ENCODE data around the gene MEIS2.

MEIS2 gene

DNA sequence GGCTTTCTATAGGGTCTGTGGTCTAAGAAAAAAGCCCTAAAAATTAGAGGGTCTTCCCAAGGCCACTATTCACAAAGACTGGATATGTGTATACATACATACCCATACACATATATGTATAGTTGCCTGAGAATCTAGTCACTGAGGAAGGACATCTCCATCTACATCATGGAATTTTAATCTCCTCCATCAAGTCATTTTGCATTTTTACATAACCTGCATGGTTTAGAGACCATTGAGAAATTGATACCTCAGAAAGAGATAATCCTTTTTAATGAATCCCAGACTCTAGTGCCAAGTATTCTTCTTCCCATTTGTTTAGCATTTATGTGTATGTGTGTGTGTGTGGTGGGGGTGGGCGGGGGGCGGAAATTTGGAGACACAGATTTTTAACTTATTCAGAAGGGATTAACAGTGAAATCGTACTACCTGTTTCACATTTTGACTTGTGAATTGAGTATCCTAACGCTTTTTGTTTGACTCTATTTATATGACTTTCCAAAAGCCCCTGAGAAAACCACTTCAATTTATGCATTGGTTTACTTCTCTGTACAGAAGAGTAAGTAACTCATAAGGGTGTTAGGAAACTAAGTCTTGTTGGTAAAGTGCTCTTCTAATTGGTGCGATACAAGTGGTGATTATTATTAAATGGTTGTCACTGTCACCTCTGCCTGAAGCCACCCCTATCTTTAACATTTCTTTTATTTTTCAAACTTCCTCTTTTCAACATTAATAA, 166.9 kb downstream of the MEIS2 start:
- Mint-ChIP-seq H3K9me3 (no peaks in the 10 kb centered on the region), H3K4me3 (no peak overlapping the region), H3K27me3 (no peaks in the 10 kb centered on the region), H3K27ac (no peak overlapping the region), H3K36me3 (ENCODE audit: low read depth) (no peaks in the 10 kb centered on the region), H3K4me1 (ENCODE audit: low read depth) (no peaks in the 10 kb centered on the region)

DNA sequence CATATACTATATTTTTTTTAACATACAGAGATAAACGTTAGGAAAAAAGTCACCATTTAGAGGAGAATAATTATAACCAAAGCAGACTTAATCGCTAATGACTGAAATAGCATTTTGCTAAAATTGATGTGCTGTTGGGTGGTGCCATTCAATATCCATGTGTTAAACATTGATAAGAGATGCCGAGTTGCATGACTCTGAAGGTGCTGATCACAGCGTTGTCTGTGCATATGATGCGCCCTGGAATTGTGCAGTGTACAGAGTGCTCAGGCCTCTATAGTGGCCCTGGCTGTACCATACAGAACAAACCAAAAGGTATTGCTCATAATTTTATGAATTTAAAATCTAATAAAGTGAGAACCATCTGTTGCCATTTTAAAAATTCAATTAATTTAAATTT, 168.3 kb downstream of the MEIS2 start:
- H3K27me3 Mint-ChIP-seq = peaks cover 4% of the 10 kb centered on the region
- no peak overlapping the region for H3K4me3 Mint-ChIP-seq
- H3K9me3 Mint-ChIP-seq = no peaks in the 10 kb centered on the region
- no peaks in the 10 kb centered on the region for H3K4me1 Mint-ChIP-seq (ENCODE audit: low read depth)
- no peak overlapping the region for H3K27ac Mint-ChIP-seq
- no peaks in the 10 kb centered on the region for H3K36me3 Mint-ChIP-seq (ENCODE audit: low read depth)

GRCh38 chr15:36931434-36931833, 168.9 kb downstream of the MEIS2 start:
- no peaks in the 10 kb centered on the region for H3K36me3 Mint-ChIP-seq (ENCODE audit: low read depth)
- H3K4me1 Mint-ChIP-seq (ENCODE audit: low read depth) = no peaks in the 10 kb centered on the region
- H3K27ac Mint-ChIP-seq = no peak overlapping the region
- no peaks in the 10 kb centered on the region for H3K9me3 Mint-ChIP-seq
- peaks cover 5% of the 10 kb centered on the region for H3K27me3 Mint-ChIP-seq
- H3K4me3 Mint-ChIP-seq = no peak overlapping the region

GRCh38 chr15:36926427-36926825, 173.9 kb downstream of the MEIS2 start:
- Mint-ChIP-seq H3K4me1 (ENCODE audit: low read depth) (no peaks in the 10 kb centered on the region), H3K36me3 (ENCODE audit: low read depth) (no peaks in the 10 kb centered on the region), H3K27me3 (peaks cover 5% of the 10 kb centered on the region), H3K4me3 (no peak overlapping the region), H3K27ac (no peak overlapping the region), H3K9me3 (no peaks in the 10 kb centered on the region)

DNA sequence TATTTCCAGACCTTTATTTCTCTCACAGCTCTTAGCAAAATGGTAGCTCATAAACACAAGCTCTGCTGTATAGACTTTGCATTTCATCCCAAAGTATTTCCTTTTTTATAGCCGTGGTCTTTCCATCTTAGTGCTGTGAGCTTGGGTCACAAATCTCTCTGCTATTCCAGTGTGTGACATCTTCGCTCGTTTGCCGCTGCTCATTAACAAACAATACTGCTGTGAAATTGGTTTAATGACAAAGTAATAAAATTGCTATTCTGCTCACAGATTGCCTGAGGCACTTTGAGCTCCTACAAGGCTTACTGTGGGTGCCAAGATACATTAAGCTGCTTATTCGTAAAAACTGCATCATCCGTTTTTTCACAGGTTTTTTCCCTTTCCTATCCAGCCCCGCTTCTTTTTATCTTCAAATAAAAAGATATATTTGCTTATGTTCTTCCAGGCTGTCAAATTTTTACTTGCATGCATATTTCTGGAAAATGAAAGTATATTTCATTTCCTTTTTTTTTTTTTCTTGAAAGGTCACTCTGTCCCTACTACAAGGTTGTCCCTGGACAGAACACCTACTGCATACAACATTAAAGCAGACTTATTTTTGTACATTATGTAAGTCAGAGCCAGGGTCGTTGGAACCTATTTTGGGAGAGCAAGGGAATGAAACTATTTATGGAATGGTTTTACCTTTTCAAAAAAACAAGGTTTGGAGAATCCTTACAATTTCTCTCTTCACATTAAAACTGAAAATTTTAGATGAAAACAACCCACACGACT, 174.5 kb downstream of the MEIS2 start:
- Mint-ChIP-seq H3K36me3 (ENCODE audit: low read depth) (no peaks in the 10 kb centered on the region), H3K27me3 (peaks cover 5% of the 10 kb centered on the region), H3K27ac (no peak overlapping the region), H3K4me1 (ENCODE audit: low read depth) (no peaks in the 10 kb centered on the region), H3K4me3 (no peak overlapping the region), H3K9me3 (no peaks in the 10 kb centered on the region)

DNA sequence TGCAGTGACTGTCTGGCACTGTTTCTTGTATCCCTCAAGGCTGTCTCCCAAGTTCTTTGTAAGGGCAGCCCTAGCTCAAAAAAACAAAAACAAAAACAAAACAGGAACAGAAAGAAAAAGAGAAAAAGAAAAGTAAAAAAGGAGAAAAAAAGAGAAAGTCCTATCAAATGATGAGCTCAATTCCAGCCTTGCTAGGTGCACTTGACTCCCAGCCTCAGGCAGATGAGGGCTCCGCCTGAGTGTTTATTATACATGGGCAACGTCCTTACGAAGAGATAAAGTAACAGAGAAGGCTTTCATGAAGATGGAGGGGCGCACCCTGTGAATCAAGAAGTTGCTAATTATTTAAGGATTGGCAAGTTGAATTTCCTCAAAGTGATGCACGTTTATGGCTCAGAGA, 175.3 kb downstream of the MEIS2 start:
- no peaks in the 10 kb centered on the region for H3K36me3 Mint-ChIP-seq (ENCODE audit: low read depth)
- H3K4me1 Mint-ChIP-seq (ENCODE audit: low read depth) = no peaks in the 10 kb centered on the region
- no peaks in the 10 kb centered on the region for H3K9me3 Mint-ChIP-seq

GRCh38 chr15:36924034-36924433, 176.3 kb downstream of the MEIS2 start:
- no peaks in the 10 kb centered on the region for H3K36me3 Mint-ChIP-seq (ENCODE audit: low read depth)
- H3K9me3 Mint-ChIP-seq = no peaks in the 10 kb centered on the region

More for the DNA sequence above, 175.3 kb downstream of the MEIS2 start:
- Mint-ChIP-seq H3K27me3 (peaks cover 5% of the 10 kb centered on the region), H3K27ac (no peak overlapping the region), H3K4me3 (no peak overlapping the region)

GRCh38 chr15:36921484-36922091, 178.8 kb downstream of the MEIS2 start:
- H3K27ac Mint-ChIP-seq = no peak overlapping the region
- H3K9me3 Mint-ChIP-seq = no peaks in the 10 kb centered on the region
- H3K4me1 Mint-ChIP-seq (ENCODE audit: low read depth) = no peaks in the 10 kb centered on the region
- no peak overlapping the region for H3K4me3 Mint-ChIP-seq
- H3K27me3 Mint-ChIP-seq = no peaks in the 10 kb centered on the region
- H3K36me3 Mint-ChIP-seq (ENCODE audit: low read depth) = no peaks in the 10 kb centered on the region

More at GRCh38 chr15:36924034-36924433, 176.3 kb downstream of the MEIS2 start:
- Mint-ChIP-seq H3K27me3 (peaks cover 5% of the 10 kb centered on the region), H3K4me3 (no peak overlapping the region), H3K4me1 (ENCODE audit: low read depth) (no peaks in the 10 kb centered on the region), H3K27ac (no peak overlapping the region)

GRCh38 chr15:36917411-36918267, 182.7 kb downstream of the MEIS2 start:
- H3K27ac Mint-ChIP-seq = no peak overlapping the region
- no peaks in the 10 kb centered on the region for H3K9me3 Mint-ChIP-seq
- no peaks in the 10 kb centered on the region for H3K27me3 Mint-ChIP-seq
- no peak overlapping the region for H3K4me3 Mint-ChIP-seq
- H3K36me3 Mint-ChIP-seq (ENCODE audit: low read depth) = no peaks in the 10 kb centered on the region
- H3K4me1 Mint-ChIP-seq (ENCODE audit: low read depth) = no peaks in the 10 kb centered on the region

DNA sequence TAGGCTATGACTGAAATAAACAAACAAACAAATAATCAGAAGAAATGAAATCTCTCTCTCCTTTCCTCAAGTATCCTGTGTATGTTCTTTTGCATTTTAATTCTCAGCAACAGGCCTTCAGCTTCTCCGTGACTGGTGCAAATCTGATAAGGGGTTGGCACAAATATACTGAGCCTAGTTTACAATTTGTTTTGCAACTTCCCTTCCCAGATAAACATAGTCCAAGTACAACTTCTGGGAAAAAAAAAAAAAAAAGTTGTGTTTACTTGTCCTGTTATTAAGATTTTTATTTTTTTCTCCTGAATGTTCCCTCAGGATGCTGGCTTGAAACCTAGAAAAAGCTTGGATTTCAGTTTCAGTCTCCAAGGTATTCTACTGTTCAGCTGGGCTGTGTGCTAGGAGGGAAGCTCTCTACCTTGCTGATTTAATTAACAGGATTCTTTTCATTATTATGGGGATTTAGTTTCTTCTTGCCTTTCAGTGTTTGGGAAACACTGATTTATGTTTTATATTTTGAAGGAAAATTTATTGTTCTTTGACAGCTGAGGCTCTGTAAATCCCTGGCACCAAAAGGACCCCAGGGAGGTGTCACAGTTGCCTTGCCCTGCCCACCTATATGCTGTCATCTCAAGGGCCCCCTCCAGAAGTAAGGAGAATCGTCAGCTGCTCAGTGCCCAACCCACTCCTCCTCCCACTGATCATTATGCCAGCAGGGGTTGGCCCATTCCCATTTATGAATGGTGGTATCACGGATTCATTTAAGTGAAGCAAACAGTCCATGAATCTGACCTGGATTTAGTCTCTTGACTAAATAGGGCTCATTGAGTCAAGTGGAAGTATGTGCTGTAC, 185.2 kb downstream of the MEIS2 start:
- Mint-ChIP-seq H3K4me1 (ENCODE audit: low read depth) (no peaks in the 10 kb centered on the region), H3K27me3 (no peaks in the 10 kb centered on the region), H3K9me3 (no peaks in the 10 kb centered on the region), H3K4me3 (no peak overlapping the region), H3K36me3 (ENCODE audit: low read depth) (no peaks in the 10 kb centered on the region), H3K27ac (no peak overlapping the region)

GRCh38 chr15:36914466-36914865, 185.9 kb downstream of the MEIS2 start:
- H3K4me3 Mint-ChIP-seq = no peak overlapping the region
- no peaks in the 10 kb centered on the region for H3K9me3 Mint-ChIP-seq
- no peaks in the 10 kb centered on the region for H3K36me3 Mint-ChIP-seq (ENCODE audit: low read depth)
- H3K27ac Mint-ChIP-seq = no peak overlapping the region
- no peaks in the 10 kb centered on the region for H3K4me1 Mint-ChIP-seq (ENCODE audit: low read depth)
- H3K27me3 Mint-ChIP-seq = no peaks in the 10 kb centered on the region

DNA sequence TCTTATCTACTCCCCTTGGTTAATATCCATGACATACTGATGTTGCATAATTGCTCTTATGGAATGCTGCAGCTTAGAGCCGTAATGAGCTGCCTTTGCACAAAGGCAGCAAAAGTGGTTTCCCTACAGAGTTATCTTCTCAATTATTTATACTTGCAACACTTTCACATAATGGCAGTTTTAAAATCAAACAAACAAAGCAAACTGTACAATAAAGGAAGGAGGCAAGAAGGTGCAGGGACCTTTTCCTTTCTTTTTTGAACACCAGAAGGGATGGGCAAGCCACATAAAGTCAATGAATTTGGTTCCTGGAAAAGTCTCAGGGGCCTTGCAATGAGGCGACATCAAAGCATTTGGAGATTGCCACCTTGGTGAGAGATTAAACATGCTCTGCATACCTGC, 188.0 kb downstream of the MEIS2 start:
- H3K36me3 Mint-ChIP-seq (ENCODE audit: low read depth) = no peaks in the 10 kb centered on the region
- H3K4me3 Mint-ChIP-seq = no peak overlapping the region

DNA sequence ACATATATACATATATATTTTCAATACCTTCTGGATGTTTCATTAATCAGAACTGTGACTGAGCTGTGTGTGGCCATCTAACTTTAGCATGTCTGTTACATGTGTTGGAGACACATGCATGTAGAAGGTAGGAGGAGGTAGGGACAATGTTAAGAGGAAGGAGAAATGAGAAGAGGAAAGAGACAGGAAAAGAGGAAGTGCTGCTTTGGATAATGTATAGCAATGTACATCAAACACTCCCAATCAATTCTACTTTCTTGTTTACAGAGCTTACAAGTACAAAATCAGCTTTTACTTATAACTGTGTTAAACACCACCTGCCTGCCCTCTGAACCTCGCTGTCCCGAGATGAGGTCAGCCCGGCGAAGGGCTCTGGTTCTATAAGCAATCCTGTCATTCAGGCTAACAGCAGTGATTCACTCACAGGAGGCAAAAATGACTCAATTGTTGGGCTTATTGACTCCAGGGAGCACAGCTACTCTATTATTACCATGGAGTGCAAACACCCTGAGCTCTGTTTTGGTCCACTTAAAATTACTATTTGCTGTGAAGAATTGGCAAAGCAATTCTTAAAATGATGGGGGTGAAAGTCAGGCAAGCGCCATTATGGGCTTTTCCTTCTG, 188.9 kb downstream of the MEIS2 start:
- Mint-ChIP-seq H3K4me1 (ENCODE audit: low read depth) (no peaks in the 10 kb centered on the region), H3K36me3 (ENCODE audit: low read depth) (no peaks in the 10 kb centered on the region), H3K4me3 (no peak overlapping the region), H3K9me3 (no peaks in the 10 kb centered on the region), H3K27me3 (peaks cover 4% of the 10 kb centered on the region), H3K27ac (no peak overlapping the region)

More for the DNA sequence above, 188.0 kb downstream of the MEIS2 start:
- H3K9me3 Mint-ChIP-seq = no peaks in the 10 kb centered on the region
- H3K4me1 Mint-ChIP-seq (ENCODE audit: low read depth) = no peaks in the 10 kb centered on the region
- no peak overlapping the region for H3K27ac Mint-ChIP-seq
- no peaks in the 10 kb centered on the region for H3K27me3 Mint-ChIP-seq

Measured in stimulated activated naive CD8-positive, alpha-beta T cell treated with anti-CD3 and anti-CD28 coated beads, Interleukin-15, Interleukin-2, amounts not matched to agents 100 ng/mL and 50 ng/mL, for 24 hours (primary cell).